Right lung (tissue), 5 donors: ENCODE results near the gene ANKH. TPM values are rescaled to one million over a fixed set of nuclear protein-coding genes. Genes with fewer than 3 reads are reported as not detected.
A peak's percentile ranks its signal among the peaks of the same experiment; 100 is the strongest.
"Not testable (repeated sequence)": the region's sequence is repeated elsewhere in the genome, so short reads cannot be mapped to it uniquely, and the experiment has no call there.

Experiments used
- DNase-seq, 2 donors: peaks; one replicate each; pipeline ENCODE4 v3.0.0-alpha.2; 2013
- polyA plus RNA-seq, 5 donors: library from polyadenylated mRNA; unstranded; fragments of 120-200 nt; gene quantifications; one replicate each; pipeline versions ENCODE4 v1.2.1 to v1.2.3, GENCODE V29; 2013; ENCODE audit warnings: inconsistent platforms in 1 of 5, low replicate concordance in 1 of 5; ENCODE audit not compliant: insufficient read length in 5 of 5, insufficient read depth in 1 of 5

Gene ANKH
- polyA plus RNA-seq, 5 donors = 6.9 to 11.1 (median 9.3) TPM

GRCh38 chr5:14829396-14829795, 42.2 kb downstream of the ANKH start:
- no peak for DNase-seq

GRCh38 chr5:14826714-14827113, 44.9 kb downstream of the ANKH start:
- DNase-seq = no peak

GRCh38 chr5:14825977-14826376, 45.6 kb downstream of the ANKH start:
- DNase-seq = no peak

GRCh38 chr5:14824499-14824898, 47.1 kb downstream of the ANKH start:
- DNase-seq = no peak

- DNase-seq = no peak
Observed at GRCh38 chr5:14821100-14821845, 50.3 kb downstream of the ANKH start.

- no peak for DNase-seq
Observed at GRCh38 chr5:14818931-14819790, 52.4 kb downstream of the ANKH start.

- not testable (repeated sequence) for DNase-seq
Observed at GRCh38 chr5:14817762-14818136, 53.8 kb downstream of the ANKH start.

- DNase-seq = peak in 1 of 2 donors; percentile 19
Observed at GRCh38 chr5:14816999-14817761, 54.4 kb downstream of the ANKH start.

GRCh38 chr5:14816374-14816998, 55.1 kb downstream of the ANKH start:
- no peak for DNase-seq

GRCh38 chr5:14813747-14814146, 57.8 kb downstream of the ANKH start:
- DNase-seq = no peak

GRCh38 chr5:14812166-14812565, 59.4 kb downstream of the ANKH start:
- no peak for DNase-seq

GRCh38 chr5:14810928-14811572, 60.5 kb downstream of the ANKH start:
- DNase-seq = no peak

GRCh38 chr5:14810282-14810681, 61.3 kb downstream of the ANKH start:
- DNase-seq = no peak

- DNase-seq = peak in 1 of 2 donors; percentile 4
Observed at GRCh38 chr5:14809369-14810155, 62.0 kb downstream of the ANKH start.

GRCh38 chr5:14807471-14807870, 64.1 kb downstream of the ANKH start:
- DNase-seq = no peak

- DNase-seq = peak in 1 of 2 donors; percentile 9
Observed at GRCh38 chr5:14806456-14806855, 65.1 kb downstream of the ANKH start.

- DNase-seq = no peak
Observed at GRCh38 chr5:14802541-14802940, 69.0 kb downstream of the ANKH start.

- no peak for DNase-seq
Observed at GRCh38 chr5:14801792-14802191, 69.8 kb downstream of the ANKH start.

- not testable (repeated sequence) for DNase-seq
Observed at GRCh38 chr5:14797385-14797784, 74.2 kb downstream of the ANKH start.

GRCh38 chr5:14794583-14795230, 76.9 kb downstream of the ANKH start:
- DNase-seq = no peak
